Vagina (tissue), 2 donors: ENCODE results near the gene ZNF536. TPM values are rescaled to one million over a fixed set of nuclear protein-coding genes. Genes with fewer than 3 reads are reported as not detected.

Source experiments
- DNase-seq, 2 donors: peaks; one replicate each; pipeline ENCODE4 v3.0.0-alpha.2; 2017; ENCODE audit errors: extremely low spot score in 2 of 2
- H3K27ac ChIP-seq: fragments of 200-600 bp; sonication (generic); one replicate; pipeline ENCODE4 v1.5.1; 2019
- H3K27me3 ChIP-seq: fragments of 200-600 bp; sonication (generic); one replicate; pipeline ENCODE4 v1.5.1; 2019
- H3K36me3 ChIP-seq, 2 donors: fragments of 200-600 bp; sonication (generic); one replicate each; pipeline ENCODE4 v1.5.1; 2017 to 2019
- H3K4me1 ChIP-seq: fragments of 200-600 bp; sonication (generic); one replicate; pipeline ENCODE4 v1.5.1; 2019
- H3K4me3 ChIP-seq, 2 donors: fragments of 200-600 bp; sonication (generic); 1 replicate in 1 of 2; 2 replicates in 1 of 2; pipeline ENCODE4 v1.5.1; 2016 to 2019
- H3K9me3 ChIP-seq: fragments of 200-600 bp; sonication (generic); one replicate; pipeline ENCODE4 v1.5.1; 2019
- POLR2A ChIP-seq, 2 donors: fragments of 450-650 bp; IDR thresholded peaks; one replicate each; pipeline ENCODE4 v1.6.1; 2017; ENCODE audit warnings: antibody characterized with exemption in 2 of 2, mild to moderate bottlenecking in 2 of 2, moderate library complexity in 2 of 2
- POLR2AphosphoS5 ChIP-seq, 2 donors: sonication (generic); formaldehyde crosslinking; IDR thresholded peaks; one replicate each; pipeline ENCODE4 v1.9.0; 2017; ENCODE audit warnings: antibody characterized with exemption in 2 of 2, mild to moderate bottlenecking in 2 of 2, low read depth in 1 of 2; ENCODE audit not compliant: insufficient read depth in 1 of 2
- intact Hi-C: fragments of 100-400 bp; cut with DNase I; formaldehyde crosslinking; loops from one replicate; pipeline ENCODE4 v1.15.1; 2023
- total RNA-seq: library from RNA; depleted of rRNA; stranded (reverse); fragments of >200 nt; gene quantifications from one replicate; pipeline ENCODE4 v1.2.3, GENCODE V29; 2016
- TF ChIP-seq, protein P1 (sequence below), 3 experiments: fragments of 450-650 bp in 2 of 3; fragments of 200-600 bp in 1 of 3; sonication (generic) in 1 of 3; IDR thresholded peaks; one replicate each; pipeline ENCODE4 v1.5.1; 2017 to 2019; ENCODE audit warnings: antibody characterized with exemption in 3 of 3, mild to moderate bottlenecking in 2 of 3, moderate library complexity in 2 of 3

The ZNF536 gene
- total RNA-seq, 1 donor from 2014 or later = 2.5 TPM

DNA sequence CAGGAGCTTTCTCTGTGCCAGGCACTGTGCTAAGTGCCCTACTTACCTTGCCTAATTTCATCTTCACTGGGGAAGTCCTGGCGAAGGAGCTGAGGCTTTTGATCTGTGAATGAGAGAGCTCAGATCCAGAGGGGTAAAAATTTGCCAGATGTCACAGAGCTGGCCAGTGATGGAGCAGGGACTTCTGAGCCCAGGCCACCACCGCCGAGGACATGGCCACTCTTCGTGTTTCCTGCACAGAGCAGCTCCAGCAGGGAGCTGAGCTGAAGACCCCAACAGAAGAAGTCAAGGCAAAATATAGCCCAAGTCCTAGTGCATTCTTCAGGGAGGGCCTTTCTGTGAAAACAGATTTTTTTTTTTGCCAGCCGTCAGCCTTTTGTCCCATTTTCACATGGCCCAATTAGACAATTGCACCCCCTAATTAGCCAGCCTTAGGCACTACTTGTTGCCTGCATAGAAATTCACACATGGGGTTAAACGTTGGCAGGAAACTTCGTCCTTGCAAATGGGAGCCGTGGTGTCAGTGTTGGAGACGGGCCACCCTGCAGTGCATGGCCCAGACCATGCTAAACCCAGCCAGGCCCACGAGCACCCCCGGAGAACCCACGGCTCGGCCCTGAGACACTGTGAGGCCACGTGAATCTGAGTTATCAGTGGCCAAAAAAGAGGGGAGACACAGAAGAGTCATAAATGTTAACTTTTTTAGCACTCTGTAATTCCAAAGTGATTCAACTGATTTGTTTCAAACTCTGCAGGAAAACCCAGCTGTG lies 7.8 kb downstream of the ZNF536 start:
- no peak for DNase-seq
- Histone ChIP-seq H3K27ac (no peak overlapping the region), H3K4me1 (no peaks in the 10 kb centered on the region), H3K4me3 (no peak overlapping the region), H3K9me3 (no peaks in the 10 kb centered on the region), H3K36me3 (no peaks in the 10 kb centered on the region), H3K27me3 (no peaks in the 10 kb centered on the region)
- TF ChIP-seq POLR2AphosphoS5 (IDR thresholded peaks at IDR 0.05; ENCODE audit: insufficient read depth in 1 of 2, low read depth in 1 of 2) (no peak), POLR2A (IDR thresholded peaks at IDR 0.05) (no peak)
- TF ChIP-seq, protein P1, sequence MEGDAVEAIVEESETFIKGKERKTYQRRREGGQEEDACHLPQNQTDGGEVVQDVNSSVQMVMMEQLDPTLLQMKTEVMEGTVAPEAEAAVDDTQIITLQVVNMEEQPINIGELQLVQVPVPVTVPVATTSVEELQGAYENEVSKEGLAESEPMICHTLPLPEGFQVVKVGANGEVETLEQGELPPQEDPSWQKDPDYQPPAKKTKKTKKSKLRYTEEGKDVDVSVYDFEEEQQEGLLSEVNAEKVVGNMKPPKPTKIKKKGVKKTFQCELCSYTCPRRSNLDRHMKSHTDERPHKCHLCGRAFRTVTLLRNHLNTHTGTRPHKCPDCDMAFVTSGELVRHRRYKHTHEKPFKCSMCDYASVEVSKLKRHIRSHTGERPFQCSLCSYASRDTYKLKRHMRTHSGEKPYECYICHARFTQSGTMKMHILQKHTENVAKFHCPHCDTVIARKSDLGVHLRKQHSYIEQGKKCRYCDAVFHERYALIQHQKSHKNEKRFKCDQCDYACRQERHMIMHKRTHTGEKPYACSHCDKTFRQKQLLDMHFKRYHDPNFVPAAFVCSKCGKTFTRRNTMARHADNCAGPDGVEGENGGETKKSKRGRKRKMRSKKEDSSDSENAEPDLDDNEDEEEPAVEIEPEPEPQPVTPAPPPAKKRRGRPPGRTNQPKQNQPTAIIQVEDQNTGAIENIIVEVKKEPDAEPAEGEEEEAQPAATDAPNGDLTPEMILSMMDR (IDR thresholded peaks at IDR 0.05) = no peak
- intact Hi-C loops = no loop called here

DNA sequence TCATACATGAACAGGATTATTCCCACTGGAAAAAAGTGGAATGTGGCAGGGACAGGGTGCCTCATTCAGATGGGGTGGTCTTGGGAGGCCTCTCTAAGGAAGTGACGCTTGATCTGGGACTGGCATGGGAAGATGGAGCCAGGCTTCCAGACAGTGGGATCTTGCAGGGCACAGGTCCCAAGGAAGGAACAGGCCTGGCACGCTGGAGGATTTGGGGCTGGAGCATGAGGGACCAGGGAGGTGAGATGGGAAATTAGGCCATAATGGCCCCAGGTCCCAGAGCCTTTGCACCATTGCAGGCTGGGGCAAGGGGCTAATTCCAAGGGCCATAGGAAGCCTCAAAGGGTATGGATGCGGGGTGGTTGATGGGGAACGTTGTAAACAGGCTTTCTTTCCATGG lies 9.2 kb downstream of the ZNF536 start:
- no peak overlapping the region for H3K4me3 ChIP-seq
- no peaks in the 10 kb centered on the region for H3K36me3 ChIP-seq
- no peaks in the 10 kb centered on the region for H3K9me3 ChIP-seq
- intact Hi-C loops = no loop called here
- H3K27ac ChIP-seq = no peak overlapping the region
- DNase-seq = no peak
- H3K27me3 ChIP-seq = no peaks in the 10 kb centered on the region
- TF ChIP-seq POLR2AphosphoS5 (IDR thresholded peaks at IDR 0.05; ENCODE audit: insufficient read depth in 1 of 2, low read depth in 1 of 2) (no peak), POLR2A (IDR thresholded peaks at IDR 0.05) (no peak)
- TF ChIP-seq, protein P1 (IDR thresholded peaks at IDR 0.05) = no peak
- no peaks in the 10 kb centered on the region for H3K4me1 ChIP-seq

DNA sequence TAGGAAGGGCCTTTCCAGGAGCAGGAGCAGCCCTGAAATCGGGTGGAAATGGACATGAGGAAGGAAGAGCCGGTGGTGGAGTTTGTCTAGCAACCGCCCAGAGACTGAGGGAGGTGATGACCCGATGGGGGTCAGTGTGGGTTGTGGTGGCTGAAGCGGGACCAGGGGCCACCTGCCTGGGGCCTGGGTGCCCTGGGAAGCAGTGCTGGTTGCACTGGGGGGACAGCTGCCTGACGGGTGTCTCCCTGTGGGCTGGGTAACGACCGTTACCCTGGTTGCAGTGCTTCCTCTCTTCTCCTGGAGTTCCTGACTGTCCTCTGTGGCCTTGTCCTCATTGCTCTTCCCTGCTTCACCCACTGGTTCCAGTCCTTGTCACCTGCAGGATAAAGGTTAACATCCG lies 13.0 kb downstream of the ZNF536 start:
- H3K9me3 ChIP-seq = no peaks in the 10 kb centered on the region
- H3K4me3 ChIP-seq = no peak overlapping the region
- DNase-seq = no peak
- H3K36me3 ChIP-seq = no peaks in the 10 kb centered on the region
- H3K27me3 ChIP-seq = no peaks in the 10 kb centered on the region
- H3K4me1 ChIP-seq = no peaks in the 10 kb centered on the region
- H3K27ac ChIP-seq = no peak overlapping the region
- intact Hi-C loops = no loop called here
- TF ChIP-seq, protein P1 (IDR thresholded peaks at IDR 0.05) = no peak
- TF ChIP-seq POLR2A (IDR thresholded peaks at IDR 0.05) = no peak
- no peak for TF ChIP-seq POLR2AphosphoS5 (IDR thresholded peaks at IDR 0.05; ENCODE audit: insufficient read depth in 1 of 2, low read depth in 1 of 2)

- no peaks in the 10 kb centered on the region for H3K9me3 ChIP-seq
- H3K27me3 ChIP-seq = no peaks in the 10 kb centered on the region
- H3K36me3 ChIP-seq = no peaks in the 10 kb centered on the region
- H3K27ac ChIP-seq = no peak overlapping the region
- H3K4me3 ChIP-seq = no peak overlapping the region
- TF ChIP-seq POLR2AphosphoS5 (IDR thresholded peaks at IDR 0.05; ENCODE audit: insufficient read depth in 1 of 2, low read depth in 1 of 2) (no peak), POLR2A (IDR thresholded peaks at IDR 0.05) (no peak)
- TF ChIP-seq, protein P1 (IDR thresholded peaks at IDR 0.05) = no peak
- DNase-seq = no peak
- intact Hi-C loops = no loop called here
- H3K4me1 ChIP-seq = no peaks in the 10 kb centered on the region
Observed at GRCh38 chr19:30385666-30386065, 13.5 kb downstream of the ZNF536 start.

DNA sequence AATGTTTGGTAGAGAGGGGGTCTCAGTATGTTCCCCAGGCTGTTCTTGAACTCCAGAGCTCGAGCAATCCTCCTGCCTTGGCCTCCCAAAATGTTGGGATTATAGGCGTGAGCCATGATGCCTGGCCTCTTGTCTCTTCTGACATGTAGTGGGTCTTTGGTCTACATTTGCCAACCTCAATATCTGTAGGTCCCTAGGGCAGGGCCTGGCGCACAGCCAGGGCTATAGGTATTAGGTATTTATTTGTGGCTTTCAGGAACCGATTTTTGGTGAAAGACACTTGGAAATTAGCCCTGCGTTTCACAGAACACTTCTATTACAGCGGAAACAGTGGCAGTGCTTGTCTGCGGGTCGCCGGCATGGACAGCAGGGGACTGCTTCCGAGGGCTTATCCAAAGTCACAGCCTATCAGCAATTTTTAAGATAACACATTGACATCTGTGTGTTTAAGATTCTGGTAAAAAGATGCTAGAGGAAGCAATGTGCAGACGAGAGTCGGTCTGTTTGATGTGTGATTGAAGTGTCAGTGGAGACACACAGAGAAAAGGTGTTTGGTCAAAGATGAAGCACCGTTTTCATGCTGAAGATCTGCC lies 14.5 kb downstream of the ZNF536 start:
- no peaks in the 10 kb centered on the region for H3K4me1 ChIP-seq
- no peaks in the 10 kb centered on the region for H3K27me3 ChIP-seq
- no peaks in the 10 kb centered on the region for H3K9me3 ChIP-seq
- H3K4me3 ChIP-seq = no peak overlapping the region
- no peaks in the 10 kb centered on the region for H3K36me3 ChIP-seq
- intact Hi-C loops = no loop called here
- H3K27ac ChIP-seq = no peak overlapping the region
- no peak for TF ChIP-seq POLR2AphosphoS5 (IDR thresholded peaks at IDR 0.05; ENCODE audit: insufficient read depth in 1 of 2, low read depth in 1 of 2)
- TF ChIP-seq POLR2A (IDR thresholded peaks at IDR 0.05) = no peak
- DNase-seq = no peak
